Activated CD4-positive, alpha-beta T cell treated with anti-CD3 and anti-CD28 coated beads for 24 hours (primary cell): ENCODE results near the gene TTLL1.

ENCODE experiments used
- DNase-seq, 2 donors: peaks; one replicate each; pipeline ENCODE4 v3.0.0-alpha.2; 2020; ENCODE audit warnings: low read depth in 2 of 2

The TTLL1 gene

DNA sequence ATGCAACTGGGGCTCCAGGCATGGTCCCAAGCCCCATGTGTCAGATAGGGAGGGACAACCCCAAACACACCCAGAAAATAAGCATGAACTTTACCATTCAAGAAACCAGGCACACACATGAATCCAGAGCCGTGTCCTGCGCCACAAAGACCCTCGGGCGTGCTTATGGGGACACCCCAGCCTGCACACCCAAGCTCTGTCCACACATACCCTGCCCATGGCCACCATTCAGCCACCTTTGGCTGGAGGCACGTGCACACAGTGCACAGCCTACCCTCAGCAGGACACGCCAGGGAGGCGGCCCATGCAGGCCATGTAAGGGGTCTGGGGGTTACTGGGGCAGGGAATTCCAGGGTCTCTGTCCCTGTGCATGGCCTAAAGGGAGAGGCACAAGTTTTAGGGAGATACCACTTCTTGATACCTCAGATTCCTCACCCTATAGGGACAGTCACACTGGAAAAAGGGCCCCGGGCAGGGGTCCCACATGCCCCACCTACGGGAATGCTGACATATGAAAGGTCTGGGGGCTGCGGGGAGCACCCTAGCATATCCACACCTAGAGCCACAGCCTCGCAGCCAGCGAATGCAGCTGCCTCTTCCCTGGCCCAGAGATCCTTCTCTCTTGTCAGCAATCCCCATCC lies 94.8 kb downstream of the TTLL1 start:
- DNase-seq = no peak

DNA sequence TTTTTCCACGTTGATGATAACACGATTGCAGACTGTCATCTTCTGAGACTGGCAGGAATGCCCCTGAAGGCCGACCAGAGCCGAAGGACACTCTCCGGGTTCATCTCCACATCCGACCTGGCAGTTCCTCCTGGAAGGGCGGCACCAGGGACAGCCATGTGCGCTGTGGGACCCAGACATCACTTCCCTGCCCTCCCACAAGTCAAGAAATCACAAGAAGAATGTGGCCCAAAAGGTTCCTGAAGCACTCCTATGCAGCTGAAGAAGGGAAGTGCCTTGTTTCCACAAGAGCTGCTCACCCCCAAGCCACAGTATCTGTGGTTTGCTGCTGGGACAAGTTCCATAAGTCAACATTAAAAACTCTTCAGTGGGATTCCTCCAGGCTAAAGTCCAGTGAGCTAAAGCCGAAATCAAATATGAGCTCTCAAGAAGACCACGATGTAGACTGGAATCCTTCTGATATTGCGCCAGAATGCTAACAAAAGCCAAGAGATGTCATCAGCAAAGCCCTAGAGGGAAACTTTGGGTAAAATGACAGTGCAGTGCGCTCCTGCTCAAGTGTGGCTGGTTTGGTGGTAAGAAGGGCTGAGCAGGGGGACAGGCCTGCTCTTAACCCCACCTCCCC lies 95.4 kb downstream of the TTLL1 start:
- DNase-seq = no peak

- no peak for DNase-seq
These were observed 96.2 kb downstream of the TTLL1 start for GRCh38 chr22:42992886-42993479.

DNA sequence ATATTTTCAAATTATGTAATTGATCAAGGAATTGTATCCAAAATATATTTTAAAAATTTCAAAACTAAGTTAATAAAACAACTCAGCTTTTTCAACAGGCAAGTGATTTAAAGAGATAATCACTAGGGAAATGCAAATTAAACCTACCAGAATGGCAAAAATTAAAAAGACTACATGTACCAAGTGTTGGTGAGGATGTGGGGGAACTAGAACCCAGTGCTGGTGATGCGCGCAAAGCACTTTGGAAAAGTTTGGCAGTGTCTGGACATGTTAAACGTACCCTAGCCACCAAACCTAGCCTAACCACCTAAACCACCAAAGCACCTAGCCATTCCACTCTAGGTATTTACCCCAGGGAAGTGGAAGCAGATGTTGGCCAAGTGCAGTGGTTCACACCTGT lies 97.1 kb downstream of the TTLL1 start:
- DNase-seq = no peak

DNA sequence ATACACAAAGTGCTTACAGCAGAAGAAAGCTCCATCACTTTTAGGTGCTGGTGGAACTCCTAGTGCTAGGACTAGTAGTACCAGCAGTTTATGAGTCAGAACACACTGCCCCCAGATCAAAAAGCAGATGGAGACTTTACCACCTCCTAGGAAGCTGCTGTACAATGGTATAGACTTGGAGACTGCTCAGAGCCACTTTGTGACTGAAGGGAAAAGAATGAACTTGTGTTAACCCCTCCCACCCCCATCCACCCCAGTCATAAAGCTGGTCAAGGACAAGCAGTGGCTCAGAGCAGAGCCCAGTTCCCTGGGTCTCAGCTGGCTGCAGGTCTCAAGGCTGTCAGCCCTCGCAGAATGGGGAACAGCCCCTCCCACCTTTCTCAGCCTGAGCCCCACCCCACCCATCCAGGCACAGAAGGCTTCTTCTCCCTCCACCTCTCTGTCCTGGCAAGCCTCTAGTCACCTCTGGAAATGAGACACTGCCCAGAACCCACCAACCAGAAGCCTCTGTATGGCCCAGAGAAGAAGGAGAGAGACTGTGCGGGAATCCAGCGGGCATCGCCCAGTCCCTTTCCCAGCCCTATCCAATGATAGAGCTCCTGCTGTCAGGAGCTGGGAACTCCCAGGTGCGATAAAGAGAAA lies 98.1 kb downstream of the TTLL1 start:
- no peak for DNase-seq

DNA sequence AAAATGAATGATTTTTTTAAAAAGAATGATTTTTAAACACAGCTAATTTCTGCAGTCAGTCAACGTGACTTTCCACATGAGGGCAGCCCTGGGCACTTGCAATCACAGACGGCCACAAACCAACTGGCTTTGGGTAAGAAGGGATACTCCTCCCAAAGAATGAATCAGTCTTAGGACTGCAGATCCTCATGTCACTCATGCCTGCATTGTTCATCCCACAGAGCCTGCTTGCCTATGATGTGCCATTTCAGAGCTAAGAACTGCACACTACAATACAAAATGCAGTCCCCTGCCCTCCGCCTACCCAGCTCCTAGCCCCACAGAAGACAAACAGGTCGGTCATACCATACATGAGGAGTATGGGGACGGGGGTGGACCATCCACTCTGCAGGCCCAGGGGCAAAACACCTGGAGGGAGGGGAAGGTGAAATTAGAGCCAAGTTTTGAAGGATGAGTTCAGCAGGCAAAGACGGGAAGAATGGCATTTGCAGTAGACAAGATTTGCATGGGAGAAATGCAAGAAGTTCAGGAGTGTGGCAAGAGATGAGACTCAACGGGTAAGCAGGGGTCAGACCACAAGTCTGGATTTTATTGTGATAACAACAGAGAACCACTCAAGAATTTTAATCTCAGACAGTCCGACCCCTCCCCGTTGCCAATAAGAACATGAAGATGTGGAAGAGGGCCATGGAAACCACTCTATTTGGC lies 98.9 kb downstream of the TTLL1 start:
- DNase-seq = no peak
